NAMALWA (cell line): ENCODE data around the gene DLG2.

ENCODE experiments used
- DNase-seq: peaks from one replicate; pipeline ENCODE4 v3.0.0-alpha.2; 2015; ENCODE audit warnings: low spot score

DLG2 gene

DNA sequence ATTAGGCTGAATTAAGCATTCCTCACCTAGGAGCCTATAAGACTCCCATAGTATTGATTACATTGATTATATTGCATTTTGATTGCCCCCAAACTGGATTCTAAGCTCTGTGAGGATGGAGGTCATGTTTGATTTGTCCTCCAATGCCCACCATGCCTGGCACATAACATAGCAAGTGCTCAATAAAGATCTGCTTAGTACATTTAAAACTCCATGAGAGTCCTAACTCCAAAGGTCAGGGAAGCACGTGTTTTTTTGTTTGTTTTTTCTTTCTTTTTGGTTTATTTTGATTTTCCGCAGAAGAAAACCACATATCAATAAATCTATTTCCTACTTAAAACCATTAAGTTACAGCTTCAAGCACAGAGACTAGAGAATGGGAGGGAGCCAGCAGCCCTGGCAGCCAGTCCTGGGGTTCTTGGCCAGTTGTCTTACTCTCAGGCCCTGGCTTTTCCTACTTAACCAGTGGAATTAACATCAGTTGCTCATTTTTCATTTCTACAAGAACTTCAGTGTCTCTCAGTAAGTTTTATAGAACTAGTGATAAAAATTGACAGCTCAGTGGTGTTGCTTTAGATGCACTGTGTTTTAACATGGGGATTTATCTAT, 1911.1 kb downstream of the DLG2 start:
- DNase-seq: no peak

DNA sequence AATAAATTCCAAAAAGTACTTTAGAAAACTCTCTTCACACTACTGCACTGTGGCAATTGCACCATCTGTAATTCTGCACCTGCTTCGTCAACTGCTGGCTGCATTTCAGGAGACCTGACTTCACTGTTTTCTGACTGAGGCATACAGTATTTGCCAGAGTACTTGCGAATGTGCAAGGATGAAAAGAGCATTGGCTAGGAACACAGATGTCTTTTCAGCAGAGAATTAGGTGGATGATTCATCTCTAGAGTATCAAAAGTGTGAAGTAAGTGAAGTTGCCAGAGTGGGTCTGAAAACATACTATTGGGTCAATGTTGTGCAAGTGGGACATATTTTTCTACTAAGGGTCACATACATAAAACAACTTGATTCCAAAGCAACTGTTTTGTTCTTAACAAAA, 1913.4 kb downstream of the DLG2 start:
- DNase-seq: no peak

DNA sequence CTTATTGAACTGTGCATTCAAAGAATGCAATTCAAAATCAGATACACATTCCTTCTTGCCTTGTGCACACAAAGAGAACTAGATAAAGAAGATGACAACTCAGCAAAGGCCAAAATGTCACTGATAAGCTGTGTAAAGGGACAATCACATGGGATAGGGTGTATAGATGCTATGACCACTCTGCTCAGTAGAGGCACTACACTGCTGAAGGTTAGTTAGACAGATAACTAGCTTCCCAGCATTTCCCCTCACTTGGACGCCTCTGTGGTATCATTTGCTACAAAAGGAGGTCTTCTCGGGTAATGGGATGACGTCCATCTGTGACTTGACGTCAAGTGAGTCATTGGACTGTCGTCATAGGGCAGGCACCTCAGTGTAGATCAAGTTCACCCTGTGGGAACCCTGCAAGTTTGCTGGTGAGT, 1916.0 kb downstream of the DLG2 start:
- DNase-seq: no peak

DNA sequence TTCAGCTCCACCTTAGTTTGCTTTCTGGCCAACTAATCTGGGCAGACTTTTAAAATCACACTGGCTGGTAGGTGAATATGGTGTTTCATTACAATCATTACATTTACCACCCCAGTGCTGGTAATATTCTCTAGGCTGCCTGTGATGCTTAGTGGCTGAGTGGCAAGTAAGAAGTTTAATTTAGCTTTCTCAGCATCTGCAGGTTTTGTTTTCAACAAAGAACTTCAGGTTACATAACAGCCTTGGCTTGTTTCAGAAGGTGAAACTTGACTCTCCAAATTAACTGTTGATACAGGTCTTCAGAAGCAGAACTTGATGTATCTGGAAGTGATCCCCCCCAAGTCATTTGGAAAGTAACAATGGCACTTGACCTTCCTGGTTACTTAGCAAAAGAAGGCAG, 1917.7 kb downstream of the DLG2 start:
- no peak for DNase-seq

DNA sequence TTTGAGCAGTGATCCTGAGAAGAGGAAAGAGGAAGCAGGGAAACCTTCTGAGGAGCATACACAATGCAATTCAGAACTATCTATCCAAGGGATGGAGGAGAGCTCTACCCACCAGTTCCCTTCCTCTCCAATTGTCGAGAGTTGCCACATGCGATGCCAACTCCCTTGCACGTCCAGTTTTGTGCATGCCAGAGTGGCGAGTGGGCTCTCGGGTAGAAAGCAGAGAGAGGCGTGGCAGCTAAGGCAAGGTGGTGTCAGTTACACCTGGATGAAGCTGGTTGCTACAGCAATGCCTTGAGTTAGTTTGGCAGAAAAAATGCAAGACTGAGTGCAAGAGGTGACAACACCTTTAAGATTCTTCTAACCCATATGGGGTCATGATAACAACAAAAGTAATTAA, 1920.6 kb downstream of the DLG2 start:
- DNase-seq: no peak

DNA sequence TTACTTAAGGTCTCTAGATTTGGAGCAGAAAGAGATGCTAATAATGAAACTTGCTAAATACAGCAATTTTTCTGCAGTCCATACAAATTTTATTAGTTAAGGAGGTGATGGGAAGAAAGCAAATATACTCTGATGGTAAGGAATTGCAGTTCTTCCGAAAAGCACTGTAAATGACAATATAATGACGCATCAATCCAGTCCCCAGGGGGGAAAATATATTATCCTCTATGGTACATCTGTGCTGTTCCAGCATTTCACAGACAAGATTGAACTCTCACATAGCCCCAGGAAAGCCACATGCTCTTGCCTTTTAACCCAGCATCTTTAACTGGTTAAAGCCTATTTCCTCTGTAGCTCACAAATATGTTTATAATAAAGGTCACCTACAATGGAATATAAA, 1924.3 kb downstream of the DLG2 start:
- DNase-seq: no peak

DNA sequence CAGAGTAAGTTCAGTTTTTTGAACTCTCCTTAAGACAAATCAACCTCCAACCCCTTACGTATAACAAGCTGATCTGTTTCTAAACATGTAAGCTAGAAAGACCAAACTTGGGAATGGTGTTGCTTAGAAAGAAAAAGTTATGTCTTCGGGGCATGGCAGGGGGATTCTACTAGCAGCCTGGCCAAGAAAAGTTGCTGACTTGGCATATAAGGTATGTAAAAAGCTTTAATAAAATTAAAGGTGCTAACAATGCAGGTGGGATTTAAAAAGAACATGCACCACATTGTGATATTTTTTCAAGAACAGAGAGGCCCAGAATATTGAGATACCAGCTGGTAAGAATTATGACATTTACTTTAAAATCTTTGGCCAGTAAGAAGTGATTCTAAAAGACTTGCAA, 1929.6 kb downstream of the DLG2 start:
- DNase-seq: no peak

DNA sequence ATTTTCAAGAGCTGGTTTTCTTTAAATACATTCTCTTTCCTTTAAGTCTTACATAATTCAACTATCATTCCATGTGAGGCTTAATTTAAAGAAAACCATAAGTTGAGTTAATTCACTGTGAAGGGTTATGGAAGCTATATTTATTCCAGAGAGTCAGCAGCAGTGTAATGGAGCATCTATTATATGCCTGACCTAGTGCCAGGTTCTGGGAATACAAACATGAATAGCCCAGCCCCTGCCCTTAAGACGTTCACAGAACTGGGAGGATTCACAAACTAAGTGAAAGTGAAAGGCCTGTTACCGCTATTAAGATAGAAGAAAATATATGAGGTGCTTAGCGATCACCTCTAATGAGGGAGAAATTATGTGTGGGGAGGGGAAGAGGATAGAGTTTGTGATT, 1932.1 kb downstream of the DLG2 start:
- no peak for DNase-seq

DNA sequence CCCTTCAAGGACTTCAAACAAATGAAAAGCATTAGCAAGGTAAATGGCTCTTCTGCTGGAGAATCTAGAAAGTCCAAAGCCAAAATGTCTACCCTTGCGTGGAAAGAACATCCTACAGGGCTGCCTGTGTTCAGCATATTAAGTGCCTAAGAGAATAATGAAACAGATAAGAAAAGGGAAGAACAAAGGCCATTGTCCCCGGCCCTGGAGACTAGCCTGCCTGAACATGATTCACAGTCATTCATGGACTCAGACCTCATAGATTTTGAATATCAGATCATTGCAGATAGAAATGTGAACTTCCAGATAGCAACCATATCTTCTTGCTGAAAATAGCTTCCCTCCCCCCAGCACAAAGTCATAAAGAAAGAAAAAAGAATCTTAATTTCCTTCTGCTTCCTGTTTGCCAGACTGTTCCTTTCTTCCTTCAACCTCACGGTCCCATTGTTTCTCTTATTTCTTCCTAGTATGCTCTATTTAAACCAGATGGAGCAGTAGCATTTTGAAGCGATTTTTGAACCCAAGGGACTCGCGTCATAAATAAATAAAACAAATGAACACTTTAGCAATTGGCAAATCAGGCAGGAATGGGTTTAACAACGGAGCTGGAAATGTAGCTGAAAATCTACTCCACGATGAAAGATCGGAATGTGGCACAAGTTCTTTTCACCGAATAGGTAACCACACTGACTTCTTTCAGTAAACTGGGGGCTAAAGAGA, 1932.8 kb downstream of the DLG2 start:
- DNase-seq: no peak

DNA sequence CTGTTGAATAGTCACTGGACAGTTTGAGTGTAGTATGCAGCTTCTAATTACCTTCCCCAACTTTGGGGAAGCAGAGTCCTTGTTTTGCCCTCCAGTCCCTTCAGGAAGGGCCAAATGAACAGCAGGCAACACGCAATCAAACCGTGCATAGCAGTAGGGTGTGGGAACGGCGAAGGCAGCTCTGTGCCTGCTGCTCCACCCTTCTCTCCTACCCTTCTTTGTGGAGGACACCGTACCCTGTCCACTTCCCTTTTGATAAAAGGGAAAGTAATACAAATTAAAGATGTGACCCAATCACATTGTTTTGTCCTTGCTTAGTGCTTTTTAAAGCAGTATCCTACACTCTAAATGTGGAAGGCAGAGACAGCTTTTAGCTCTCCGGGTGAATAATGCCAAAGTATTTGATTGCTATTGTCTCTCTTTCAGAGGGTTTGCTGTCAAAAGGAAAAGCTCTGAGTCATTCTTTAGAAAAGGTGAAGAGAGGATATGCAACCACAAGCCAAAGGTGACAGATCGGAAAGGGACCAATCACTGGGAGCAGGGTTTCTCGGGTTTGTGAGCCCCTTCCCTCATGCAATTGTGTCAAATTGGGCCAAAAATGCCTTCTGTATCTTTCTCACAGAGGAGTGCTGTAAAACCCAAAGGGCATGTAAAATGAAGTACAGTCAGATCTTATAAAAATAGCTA, 1933.7 kb downstream of the DLG2 start:
- no peak for DNase-seq

DNA sequence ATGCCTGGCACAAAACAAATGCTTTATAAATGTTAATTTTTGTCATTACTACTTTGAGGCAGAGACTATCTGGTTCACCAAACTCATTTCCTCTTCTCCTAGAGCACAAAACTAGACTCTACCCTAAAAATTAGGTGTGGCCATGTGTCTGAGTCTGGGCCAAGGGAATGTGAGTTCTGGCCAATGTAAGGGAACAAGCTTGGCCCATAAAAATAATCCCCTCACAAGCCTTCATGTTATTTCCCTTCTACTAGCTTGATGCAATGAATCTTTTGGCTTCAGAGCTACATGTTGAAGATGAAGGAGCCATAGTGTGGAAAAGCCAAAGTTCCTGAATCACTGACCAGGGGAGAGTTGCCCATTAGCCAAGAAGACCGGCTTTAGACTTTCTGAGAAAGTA, 1934.5 kb downstream of the DLG2 start:
- DNase-seq: no peak

DNA sequence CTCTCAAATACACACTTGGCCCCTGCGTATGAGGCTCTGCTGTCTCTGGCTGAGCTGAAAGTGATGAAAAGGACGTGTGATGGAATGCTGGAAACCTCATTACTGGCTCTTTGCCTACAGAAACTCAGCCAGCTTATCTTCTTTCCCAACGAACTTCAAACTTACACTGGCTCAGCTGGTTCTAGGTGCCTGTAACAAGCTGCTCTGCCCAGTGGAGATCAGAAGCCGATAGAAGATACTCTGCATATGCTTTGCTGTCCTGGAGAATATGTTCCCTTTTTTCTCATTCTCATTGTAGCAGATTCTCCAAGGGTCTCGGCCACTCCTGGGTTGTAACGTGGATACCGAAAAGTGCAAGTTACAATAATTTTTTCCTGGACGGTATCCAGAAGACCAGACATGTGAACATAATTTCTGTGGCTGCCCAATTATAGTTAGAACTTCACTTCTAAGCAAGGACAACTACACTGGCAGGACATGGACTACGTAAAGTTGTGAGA, 1935.6 kb downstream of the DLG2 start:
- no peak for DNase-seq

DNA sequence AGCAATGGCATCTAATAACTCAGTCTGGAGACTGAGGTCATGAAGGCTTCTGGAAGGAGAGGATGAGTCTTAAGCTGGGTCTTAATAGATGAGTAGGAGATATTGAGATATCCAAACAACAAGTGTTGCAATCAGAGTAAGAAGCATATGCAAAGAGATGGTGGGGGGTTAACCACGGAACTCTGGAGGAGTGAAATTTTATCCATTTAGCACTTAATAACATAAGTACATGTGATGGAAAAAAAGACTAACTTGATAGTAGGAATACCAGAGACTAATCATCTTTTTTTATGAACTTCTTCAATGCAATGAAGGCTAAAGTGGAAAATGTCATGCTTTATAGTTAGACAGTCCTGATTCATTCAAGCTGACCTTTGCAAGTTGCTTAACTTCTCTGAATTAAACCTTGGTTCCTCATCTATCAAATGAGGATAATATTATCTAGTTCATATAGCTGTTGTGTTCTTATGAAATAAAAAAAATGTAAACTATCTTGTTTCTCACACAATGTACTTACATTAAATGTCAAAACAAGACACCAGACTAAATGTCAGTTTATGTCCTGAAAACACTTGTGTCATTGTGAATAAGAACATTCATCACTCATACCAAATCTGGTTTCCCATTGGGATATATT, 1937.9 kb downstream of the DLG2 start:
- DNase-seq: no peak

DNA sequence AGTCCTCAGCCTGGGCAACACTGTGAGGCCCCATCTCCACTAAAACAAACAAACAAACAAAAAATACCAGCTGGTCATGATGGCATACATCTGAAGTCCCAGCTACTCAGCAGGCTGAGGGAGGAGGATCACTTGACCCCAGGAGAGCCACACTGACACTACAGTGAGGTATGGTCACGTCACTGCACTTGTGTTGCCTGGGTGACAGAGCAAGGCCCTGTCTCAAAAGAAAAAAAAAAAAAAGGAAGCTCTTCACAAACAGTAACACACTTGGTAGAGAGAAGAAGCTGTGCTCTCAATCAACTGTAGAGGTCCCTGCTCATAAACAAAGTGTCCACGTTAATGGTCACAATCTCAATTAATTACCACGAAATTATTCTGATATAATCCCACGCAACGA, 1939.4 kb downstream of the DLG2 start:
- DNase-seq: peak; percentile 25

DNA sequence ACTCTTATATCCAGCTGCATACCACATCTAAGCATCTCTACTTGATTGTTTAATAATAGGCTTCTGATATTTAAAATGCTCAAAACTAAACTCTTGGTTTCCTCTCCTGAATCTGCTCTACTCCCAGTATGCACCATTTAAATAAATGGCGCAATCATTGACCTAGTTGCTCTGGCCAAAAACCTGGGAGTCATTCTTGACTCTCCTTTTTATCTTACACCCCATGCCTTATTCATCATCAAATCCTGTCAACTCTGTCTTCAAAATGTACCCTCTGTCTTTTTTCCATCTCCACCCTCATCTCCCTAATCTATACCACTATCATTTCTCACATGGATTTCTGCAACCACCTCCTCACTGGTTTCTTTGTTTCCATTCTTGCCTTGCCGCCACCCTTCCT, 1941.4 kb downstream of the DLG2 start:
- DNase-seq: no peak

DNA sequence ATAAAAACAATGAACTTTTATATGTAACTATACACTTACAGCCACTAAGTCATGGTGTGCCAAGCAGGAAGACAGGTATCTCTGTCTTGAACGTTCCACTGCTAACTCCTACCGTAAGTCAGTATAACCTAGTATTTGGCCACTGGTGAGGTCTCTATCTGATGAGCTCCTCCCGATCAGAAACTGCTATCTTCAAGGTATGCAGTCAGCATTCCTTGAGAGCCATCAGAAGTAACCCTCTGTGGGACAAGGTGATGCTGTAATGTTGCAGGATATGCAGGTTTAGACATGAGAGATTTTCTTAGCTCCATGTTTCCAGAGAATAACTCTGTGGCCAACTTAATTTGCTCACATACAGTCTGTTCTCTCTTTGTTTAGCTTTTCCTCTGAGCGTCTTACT, 1943.1 kb downstream of the DLG2 start:
- no peak for DNase-seq

DNA sequence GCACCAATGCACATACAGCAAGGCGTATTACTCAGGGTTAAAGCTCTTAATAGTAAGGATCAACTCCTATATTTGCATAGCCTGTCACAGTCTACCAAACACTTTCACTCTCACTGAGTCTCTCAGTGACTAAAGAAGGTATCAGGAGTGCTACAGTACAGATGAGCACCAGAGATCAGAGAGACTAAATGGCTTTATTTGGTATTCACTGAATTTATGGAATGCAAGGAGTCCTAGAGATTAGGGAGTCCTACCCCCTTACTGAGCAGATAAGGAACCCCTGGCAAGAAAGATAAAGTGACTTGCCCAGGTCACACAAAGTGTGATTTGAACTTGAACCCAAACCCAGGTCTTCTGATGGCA, 1944.6 kb downstream of the DLG2 start:
- peak; percentile 48 for DNase-seq

DNA sequence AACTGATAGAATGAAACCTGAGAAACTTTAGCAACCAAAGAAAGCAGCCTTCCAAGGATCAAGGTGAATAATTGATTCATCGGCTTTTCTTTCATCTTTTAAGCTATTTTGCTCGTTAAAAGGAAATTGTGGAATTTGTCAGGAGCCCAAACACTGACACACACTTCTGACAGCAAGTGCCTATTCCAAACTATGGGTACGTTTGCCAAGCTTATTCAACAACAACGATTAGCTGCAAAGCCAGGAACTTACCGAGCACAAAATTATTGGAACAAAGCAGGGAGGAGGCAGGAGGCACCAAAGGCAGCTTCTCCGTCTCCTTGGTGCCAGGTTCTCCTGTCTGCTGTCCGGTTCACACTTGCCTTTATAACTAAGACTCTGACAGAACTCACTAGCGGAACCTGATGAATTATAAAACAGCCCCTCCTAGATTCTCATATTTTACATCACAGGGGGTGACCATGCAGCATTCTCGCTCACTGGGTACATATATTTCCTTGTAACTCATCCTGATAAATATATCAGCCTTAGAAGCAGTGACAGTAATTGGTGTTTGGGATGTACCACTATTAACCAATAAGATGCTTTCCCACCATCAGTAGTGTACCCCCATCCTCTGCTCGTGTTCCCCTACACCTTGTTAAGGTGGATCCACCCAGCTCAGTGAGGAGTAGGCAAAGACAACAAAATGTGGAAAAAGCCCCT, 1945.1 kb downstream of the DLG2 start:
- DNase-seq: no peak

DNA sequence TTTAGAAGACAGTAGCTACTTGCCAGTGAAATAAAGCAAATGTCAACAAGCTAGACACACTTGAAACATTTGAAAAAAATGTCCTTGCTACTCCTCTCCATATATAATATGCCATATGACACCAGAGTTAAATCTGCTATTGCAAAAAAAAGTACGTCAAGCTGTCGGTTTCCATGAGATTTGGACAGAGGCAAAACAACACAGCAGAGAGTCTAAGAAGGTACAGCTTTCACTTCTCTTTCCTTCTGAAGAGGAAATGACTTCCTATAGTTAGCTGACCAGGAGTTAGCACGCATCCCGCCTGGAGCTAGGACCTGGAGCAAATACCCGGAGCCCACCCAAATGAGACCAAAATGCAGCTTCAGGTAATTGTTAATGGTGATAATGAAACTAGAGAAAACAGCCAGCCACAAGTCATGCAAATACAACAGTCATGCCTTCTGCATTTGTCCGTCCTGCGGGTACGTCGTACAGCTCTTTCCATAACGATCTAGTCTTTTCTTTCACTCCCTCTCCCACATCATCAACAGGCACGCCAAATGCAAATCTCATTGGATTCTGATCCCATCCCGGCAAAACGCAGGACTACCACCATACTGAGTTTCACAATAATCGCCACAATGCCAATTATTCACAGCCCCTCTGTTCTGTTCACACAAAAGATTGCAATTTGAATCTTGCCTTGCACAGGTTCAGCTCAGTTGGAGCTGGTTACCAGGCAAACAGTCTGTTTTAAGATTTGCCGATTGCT, 1945.9 kb downstream of the DLG2 start:
- no peak for DNase-seq

DNA sequence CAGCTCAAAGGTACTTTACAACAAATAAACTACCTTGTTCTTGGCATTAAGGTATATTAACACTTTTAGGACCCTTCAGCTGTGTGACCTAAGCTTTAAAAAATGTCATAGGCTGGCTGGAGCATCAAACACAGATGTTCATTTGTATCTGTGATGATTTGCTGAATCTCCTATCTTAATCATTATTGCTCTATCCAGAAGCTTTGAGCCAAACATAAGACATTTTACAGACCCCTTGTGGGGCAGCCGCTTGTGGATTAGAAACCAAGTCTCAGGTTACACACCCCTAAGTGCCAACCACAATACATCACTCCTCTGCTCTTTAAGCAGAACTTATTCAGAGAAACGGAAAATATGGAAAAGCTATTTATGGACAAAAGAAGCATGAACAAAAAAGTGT, 1946.8 kb downstream of the DLG2 start:
- no peak for DNase-seq

DNA sequence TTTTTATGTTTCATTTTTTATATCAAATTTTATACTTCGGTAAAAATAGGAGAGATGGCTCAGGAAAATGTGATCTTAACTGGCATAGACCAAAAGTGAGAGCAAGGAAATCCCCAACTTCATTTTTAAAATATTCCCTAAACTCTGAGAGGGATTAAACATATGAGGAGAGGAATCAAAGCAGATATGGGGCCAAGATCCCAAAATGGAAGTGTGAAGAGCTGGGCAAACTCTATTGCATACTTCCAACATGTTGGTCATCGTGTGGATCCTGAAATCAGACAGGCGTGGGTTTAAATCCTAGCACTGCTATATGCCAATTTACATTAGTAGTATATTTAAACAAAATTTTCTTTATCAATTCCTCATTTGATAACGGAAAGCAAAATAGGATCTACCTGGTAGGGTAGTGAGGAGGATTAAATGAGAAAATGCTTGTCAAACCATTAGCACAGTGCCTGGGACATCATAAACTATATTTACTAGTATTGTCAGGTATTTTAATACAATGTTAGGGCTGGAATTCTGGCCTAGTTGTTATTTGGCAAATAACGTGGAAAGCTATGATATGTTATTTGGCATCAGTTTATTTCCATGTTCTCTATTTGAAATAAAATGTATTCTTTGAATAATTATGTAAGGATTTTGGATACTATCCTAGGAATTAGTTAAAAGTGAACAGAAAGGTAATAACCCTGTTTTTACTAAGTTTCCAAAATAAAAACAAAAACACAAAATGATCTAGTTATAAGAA, 1948.1 kb downstream of the DLG2 start:
- no peak for DNase-seq
